ENCODE data around the gene MPC1. TPM values are rescaled to one million over a fixed set of nuclear protein-coding genes. Genes with fewer than 3 reads are reported as not detected.
"Not testable (repeated sequence)": the region's sequence is repeated elsewhere in the genome, so short reads cannot be mapped to it uniquely, and the experiment has no call there.

The MPC1 gene
- total RNA-seq, 1 donor: 33.8 TPM

DNA sequence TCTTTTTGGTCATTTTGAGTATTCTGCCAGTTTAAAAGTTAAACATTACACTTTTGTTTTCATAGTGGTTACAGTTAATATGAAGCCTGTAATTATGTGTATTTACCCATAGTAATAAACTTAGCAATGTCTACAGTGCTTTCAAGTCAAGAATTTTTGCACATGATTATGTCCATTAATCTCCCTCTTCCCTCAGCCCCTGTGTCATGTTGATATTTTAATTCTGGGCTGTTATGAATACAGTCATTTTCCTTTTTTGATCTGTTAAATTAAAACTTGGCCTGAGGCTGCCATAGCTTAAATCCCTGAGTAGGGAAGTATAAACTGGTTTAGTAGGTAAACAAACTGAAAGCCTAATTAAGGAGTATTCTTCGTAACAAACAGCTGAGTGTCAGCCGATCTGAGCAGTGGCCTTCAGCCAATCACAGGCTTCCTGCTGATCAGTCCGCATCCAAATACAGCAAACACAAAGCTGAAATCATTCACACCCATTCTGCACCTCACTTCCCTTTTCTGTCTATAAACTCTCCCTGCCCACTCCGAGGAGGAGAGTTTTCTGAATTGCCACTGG lies 30.9 kb downstream of the MPC1 start:
- no peak for TF ChIP-seq CTCF (IDR thresholded peaks at IDR 0.05; ENCODE audit: insufficient read depth, low read length)
- DNase-seq (ENCODE audit: low read depth): no peak
- no peak overlapping the region for H3K4me3 ChIP-seq (ENCODE audit: low read depth, low read length)

DNA sequence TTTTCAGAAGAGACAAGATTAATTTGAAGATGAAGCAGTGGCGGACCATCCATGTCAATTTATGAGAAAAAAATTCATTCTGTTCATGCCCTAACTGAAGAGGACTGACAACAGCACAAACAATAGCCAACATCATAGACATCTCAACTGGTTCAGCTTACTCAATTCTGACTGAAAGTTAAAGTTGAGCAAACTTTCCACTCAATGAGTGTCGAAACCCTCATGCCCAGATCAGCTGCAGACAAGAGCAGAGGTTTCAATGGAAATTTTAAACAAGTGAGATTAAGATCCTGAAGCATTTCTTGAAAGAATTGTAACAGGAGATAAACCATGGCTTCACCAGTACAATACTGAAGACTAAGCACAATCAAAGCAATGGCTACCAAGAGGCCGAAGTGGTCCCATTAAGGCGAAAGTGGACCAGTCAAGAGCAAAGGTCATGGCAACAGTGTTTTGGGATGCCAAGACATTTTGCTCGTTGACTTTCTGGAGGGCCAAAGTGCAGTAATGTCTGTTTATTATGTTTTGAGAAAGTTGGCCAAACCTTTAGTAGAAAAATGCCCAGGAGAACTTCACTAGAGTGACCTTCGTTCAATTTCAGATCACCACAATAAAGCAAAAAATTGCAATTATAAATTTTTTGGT lies 34.3 kb downstream of the MPC1 start:
- DNase-seq (ENCODE audit: low read depth): no peak
- no peak overlapping the region for H3K4me3 ChIP-seq (ENCODE audit: low read depth, low read length)
- TF ChIP-seq CTCF (IDR thresholded peaks at IDR 0.05; ENCODE audit: insufficient read depth, low read length): no peak

DNA sequence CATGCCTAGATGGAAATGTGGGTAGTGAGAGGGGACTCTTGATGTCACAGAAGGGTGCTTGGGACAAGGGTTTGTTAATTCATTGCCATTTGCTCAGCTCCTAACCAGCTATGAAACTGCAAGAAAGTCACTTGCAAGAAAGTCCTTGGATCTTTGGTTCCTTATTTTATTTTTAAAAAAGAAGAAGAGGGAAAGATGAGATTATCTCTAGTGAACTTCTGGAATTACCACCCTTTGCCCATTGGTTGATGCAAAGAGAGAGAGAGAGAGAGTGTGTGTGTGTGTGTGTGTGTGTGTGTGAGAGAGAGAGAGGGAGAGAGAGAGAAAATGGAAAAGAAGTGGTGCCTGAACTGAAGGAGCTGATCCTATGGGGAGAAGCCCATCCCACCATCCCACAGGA lies 35.8 kb downstream of the MPC1 start:
- H3K4me3 ChIP-seq (ENCODE audit: low read depth, low read length): no peak overlapping the region
- DNase-seq (ENCODE audit: low read depth): no peak
- TF ChIP-seq CTCF (IDR thresholded peaks at IDR 0.05; ENCODE audit: insufficient read depth, low read length): no peak

GRCh38 chr6:166346449-166346848 lies 36.3 kb downstream of the MPC1 start:
- TF ChIP-seq CTCF (IDR thresholded peaks at IDR 0.05; ENCODE audit: insufficient read depth, low read length): no peak
- no peak for DNase-seq (ENCODE audit: low read depth)
- H3K4me3 ChIP-seq (ENCODE audit: low read depth, low read length): no peak overlapping the region

GRCh38 chr6:166345672-166346071 lies 37.1 kb downstream of the MPC1 start:
- not testable (repeated sequence) for H3K4me3 ChIP-seq (ENCODE audit: low read depth, low read length); DNase-seq (ENCODE audit: low read depth)

DNA sequence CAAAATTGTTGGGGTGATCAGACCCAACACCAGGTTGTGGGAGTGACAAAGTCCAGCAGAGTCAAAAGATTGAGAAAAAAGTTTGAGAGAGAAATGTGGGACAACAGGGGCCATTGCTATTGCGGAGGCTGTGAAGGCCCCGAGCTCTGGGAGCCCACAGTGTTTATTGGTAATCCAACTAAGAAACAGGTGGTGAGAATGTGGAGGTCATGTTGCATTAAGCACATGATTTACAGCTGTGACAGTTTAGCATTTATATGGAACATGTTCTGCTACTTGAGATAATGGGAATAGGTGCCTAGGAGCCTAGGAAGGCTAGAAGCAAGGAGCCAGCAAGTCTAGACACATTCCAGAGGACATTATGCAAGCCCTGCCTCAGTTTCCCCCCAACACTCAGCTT lies 37.8 kb downstream of the MPC1 start:
- not testable (repeated sequence) for H3K4me3 ChIP-seq (ENCODE audit: low read depth, low read length); DNase-seq (ENCODE audit: low read depth)

DNA sequence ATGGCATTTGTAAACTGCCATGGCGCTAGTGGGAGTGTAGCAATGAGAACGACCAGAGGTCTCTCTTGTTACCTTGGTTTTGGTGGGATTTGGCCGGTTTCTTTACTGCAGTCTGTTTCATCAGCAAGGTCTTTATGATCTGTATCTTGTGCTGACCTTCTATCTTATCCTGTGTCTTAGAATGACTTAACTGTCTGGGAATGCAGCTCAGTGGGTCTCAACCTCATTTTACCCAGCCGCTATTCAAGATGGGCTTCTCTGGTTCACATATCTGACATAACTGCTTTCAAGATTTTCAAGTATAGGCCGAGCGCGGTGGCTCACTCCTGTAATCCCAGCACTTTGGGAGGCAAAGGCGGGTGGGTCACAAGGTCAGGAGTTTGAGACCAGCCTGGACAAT lies 38.5 kb downstream of the MPC1 start:
- no peak for DNase-seq (ENCODE audit: low read depth)

More for the DNA sequence above, 38.5 kb downstream of the MPC1 start:
- no peak overlapping the region for H3K4me3 ChIP-seq (ENCODE audit: low read depth, low read length)
- TF ChIP-seq CTCF (IDR thresholded peaks at IDR 0.05; ENCODE audit: insufficient read depth, low read length): no peak
